Measurements from ENCODE around the gene RPL15. TPM values are rescaled to one million over a fixed set of nuclear protein-coding genes. Genes with fewer than 3 reads are reported as not detected.
"Not testable (repeated sequence)": the region's sequence is repeated elsewhere in the genome, so short reads cannot be mapped to it uniquely, and the experiment has no call there.

The RPL15 gene
- total RNA-seq, 1 donor from 2014 or later, result 3,479 TPM

DNA sequence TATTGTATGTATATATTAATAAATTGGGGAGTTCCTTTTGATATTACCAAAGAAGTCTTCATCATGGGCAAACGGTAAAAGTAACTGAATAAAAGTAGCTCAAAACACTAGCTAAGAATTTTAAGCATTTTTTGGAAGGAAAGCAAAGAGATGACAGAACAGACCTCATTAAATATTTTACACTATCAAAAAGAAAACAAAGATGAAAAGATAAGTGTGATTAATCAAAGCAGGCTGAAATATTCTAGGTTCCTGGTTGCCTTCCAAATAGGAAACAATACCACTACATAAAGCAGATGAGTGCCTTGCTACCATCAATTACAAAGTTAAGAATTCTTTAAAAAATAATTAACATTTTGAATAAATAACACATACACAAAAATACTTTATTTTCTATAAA, 3.8 kb upstream of the RPL15 start:
- no peaks in the 10 kb centered on the region for H3K27me3 ChIP-seq (ENCODE audit: control insufficient read depth, insufficient read depth, low read length)
- TF ChIP-seq, protein P1, sequence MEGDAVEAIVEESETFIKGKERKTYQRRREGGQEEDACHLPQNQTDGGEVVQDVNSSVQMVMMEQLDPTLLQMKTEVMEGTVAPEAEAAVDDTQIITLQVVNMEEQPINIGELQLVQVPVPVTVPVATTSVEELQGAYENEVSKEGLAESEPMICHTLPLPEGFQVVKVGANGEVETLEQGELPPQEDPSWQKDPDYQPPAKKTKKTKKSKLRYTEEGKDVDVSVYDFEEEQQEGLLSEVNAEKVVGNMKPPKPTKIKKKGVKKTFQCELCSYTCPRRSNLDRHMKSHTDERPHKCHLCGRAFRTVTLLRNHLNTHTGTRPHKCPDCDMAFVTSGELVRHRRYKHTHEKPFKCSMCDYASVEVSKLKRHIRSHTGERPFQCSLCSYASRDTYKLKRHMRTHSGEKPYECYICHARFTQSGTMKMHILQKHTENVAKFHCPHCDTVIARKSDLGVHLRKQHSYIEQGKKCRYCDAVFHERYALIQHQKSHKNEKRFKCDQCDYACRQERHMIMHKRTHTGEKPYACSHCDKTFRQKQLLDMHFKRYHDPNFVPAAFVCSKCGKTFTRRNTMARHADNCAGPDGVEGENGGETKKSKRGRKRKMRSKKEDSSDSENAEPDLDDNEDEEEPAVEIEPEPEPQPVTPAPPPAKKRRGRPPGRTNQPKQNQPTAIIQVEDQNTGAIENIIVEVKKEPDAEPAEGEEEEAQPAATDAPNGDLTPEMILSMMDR (IDR thresholded peaks at IDR 0.05; ENCODE audit: insufficient read depth, low read length, poor library complexity, severe bottlenecking), result no peak
- DNase-seq (ENCODE audit: low read depth), result no peak
- H3K4me3 ChIP-seq (ENCODE audit: low read depth, low read length), result no peak overlapping the region
- H3K36me3 ChIP-seq (ENCODE audit: control insufficient read depth, insufficient read depth, low read length), result no peaks in the 10 kb centered on the region

DNA sequence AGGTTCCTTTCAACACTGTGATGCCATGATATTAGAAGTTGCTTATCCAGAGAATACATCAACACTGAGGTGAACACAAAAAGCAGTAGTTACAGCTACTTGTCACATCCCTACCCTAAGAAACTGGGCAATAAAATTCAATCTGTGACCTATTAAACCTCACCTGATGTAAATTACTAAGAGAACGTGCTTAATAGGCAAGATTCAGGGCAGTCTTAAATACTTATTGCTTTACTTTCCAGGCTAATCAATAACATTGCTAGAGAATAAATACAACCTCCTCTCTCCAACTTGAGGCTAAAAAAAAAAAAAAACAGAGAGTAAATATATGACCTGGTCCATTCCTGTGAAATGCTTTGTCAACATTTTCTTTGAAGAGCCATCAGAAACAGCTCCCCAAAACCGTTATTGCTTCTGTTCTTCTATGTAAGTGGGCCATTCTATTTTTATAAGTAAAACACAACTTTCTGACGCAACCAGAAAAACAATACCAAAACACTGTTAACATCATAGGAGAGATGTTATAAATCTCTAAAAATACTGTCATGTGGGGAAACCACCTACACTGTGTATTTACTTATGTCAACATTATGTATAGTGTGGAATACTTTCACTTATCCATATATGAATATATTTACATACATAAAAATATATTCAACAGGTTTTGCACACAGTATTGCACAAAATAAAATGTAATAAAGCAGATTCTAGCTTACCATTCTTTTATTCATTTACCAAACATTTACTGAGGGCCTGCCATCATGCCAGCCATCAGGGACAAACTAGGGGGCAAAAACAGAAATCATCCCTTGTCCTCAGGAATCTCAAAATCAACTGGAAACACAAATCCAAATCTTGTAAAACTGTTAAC, 2.8 kb upstream of the RPL15 start:
- no peak for DNase-seq (ENCODE audit: low read depth)
- Histone ChIP-seq H3K4me3 (ENCODE audit: low read depth, low read length) (no peak overlapping the region), H3K27me3 (ENCODE audit: control insufficient read depth, insufficient read depth, low read length) (no peaks in the 10 kb centered on the region), H3K36me3 (ENCODE audit: control insufficient read depth, insufficient read depth, low read length) (no peaks in the 10 kb centered on the region)
- TF ChIP-seq, protein P1 (IDR thresholded peaks at IDR 0.05; ENCODE audit: insufficient read depth, low read length, poor library complexity, severe bottlenecking), result no peak

DNA sequence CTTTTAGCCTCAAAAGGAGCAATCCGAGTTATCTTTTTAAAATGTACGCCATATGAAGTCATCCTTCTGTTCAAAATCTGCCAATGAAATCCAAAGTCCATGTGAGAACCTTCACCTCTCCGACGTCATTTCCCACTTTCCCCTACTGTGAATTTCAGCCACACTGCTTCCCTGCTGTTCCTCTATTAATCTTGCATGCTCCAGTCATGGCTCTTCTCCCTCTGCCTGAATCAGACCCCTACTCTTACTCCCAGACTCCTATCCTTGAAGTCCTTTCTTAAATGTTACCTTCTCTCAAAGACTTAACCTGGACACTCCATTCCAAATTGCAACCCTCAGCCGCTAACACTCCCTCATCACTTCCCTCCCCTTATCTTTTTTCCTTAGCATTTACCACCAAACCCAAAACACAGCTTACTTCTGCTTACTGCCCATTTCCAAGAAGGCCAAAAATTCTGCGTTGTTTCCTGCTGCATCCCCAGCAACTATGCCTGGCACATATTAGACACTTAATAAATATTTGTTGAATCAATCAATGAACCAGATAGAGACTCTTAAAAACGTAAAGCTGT, 1.3 kb upstream of the RPL15 start:
- DNase-seq (ENCODE audit: low read depth), result no peak
- peak overlapping the region; percentile 77 for H3K4me3 ChIP-seq (ENCODE audit: low read depth, low read length)
- no peaks in the 10 kb centered on the region for H3K27me3 ChIP-seq (ENCODE audit: control insufficient read depth, insufficient read depth, low read length)
- TF ChIP-seq, protein P1 (IDR thresholded peaks at IDR 0.05; ENCODE audit: insufficient read depth, low read length, poor library complexity, severe bottlenecking), result no peak
- no peaks in the 10 kb centered on the region for H3K36me3 ChIP-seq (ENCODE audit: control insufficient read depth, insufficient read depth, low read length)

DNA sequence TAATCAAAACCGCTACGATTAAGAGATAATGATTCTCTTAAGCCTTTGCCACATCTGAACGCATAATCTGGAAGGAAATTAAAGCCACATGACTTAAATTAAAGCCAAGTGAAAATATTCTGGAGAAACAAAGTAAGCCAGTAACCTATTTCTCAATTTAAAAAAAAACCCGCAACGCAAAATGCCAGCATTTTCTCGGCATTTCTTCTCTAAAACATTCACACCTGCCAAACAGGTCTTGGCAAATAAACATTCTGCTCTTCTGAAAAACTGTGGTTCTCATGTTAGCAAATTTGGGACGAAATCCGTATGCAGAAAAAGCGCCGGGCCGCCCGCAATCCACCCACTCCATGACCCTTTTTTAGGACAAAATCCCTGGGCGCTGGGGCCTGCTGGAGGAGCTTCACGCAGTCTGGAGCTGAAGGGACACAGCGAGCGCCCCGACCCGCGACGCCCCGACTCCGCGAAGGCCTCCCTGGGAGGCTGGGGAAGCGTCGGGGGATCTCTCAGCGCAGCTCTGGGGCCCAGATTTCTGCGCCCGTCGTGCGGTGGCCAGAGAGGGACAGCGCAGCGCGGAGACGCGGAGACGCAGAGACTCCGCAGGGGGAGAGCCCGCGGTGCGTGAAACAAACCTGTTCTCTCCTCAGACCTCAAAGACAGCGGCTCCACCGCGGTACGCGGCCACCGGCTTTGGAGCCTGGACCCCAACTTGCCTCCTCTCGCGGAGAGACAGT, 613 bp upstream of the RPL15 start:
- H3K27me3 ChIP-seq (ENCODE audit: control insufficient read depth, insufficient read depth, low read length), result no peaks in the 10 kb centered on the region
- no peaks in the 10 kb centered on the region for H3K36me3 ChIP-seq (ENCODE audit: control insufficient read depth, insufficient read depth, low read length)
- no peak for DNase-seq (ENCODE audit: low read depth)
- peak overlapping the region; percentile 77 for H3K4me3 ChIP-seq (ENCODE audit: low read depth, low read length)
- TF ChIP-seq, protein P1 (IDR thresholded peaks at IDR 0.05; ENCODE audit: insufficient read depth, low read length, poor library complexity, severe bottlenecking), result no peak

DNA sequence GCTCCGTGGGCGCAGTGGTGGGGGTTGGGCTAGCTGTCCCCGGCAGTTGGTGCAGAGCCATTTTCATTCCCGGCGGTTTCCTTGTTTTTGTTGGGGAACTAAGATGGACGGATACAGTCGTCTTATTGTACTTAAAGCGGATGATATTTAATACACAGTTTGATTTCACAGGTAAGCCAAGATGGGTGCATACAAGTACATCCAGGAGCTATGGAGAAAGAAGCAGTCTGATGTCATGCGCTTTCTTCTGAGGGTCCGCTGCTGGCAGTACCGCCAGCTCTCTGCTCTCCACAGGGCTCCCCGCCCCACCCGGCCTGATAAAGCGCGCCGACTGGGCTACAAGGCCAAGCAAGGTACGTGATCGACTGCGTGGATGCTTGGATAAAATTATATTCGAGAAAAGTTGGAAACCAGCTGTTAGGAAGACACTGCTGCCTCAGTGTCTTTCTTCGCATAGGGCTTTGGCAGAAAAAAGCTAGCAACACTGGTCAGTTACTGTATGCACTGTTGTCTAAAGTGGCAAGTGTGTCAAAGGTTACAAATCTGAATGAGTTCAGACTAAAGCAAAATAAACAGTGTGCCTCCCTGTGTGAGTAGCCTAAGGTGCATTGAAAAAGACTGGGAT, 859 bp downstream of the RPL15 start:
- not testable (repeated sequence) for DNase-seq (ENCODE audit: low read depth); H3K27me3 ChIP-seq (ENCODE audit: control insufficient read depth, insufficient read depth, low read length); H3K36me3 ChIP-seq (ENCODE audit: control insufficient read depth, insufficient read depth, low read length)
- H3K4me3 ChIP-seq (ENCODE audit: low read depth, low read length), result peak overlapping the region; percentile 77

DNA sequence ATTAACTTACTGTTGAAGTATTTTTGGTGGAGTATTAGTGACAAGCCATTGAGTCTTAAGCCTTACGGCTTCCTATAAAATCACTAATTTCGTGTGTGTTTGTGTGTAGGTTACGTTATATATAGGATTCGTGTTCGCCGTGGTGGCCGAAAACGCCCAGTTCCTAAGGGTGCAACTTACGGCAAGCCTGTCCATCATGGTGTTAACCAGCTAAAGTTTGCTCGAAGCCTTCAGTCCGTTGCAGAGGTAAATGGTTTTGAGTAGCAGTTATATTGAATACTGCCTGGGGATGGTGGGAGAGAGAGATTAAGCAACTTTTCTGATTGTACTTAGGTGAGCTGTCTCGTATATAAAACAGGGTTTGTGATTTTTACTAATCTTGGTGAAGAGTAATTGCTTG, 1.4 kb downstream of the RPL15 start:
- not testable (repeated sequence) for DNase-seq (ENCODE audit: low read depth)

More for the DNA sequence above, 1.4 kb downstream of the RPL15 start:
- not testable (repeated sequence) for H3K36me3 ChIP-seq (ENCODE audit: control insufficient read depth, insufficient read depth, low read length); H3K27me3 ChIP-seq (ENCODE audit: control insufficient read depth, insufficient read depth, low read length)
- peak overlapping the region; percentile 77 for H3K4me3 ChIP-seq (ENCODE audit: low read depth, low read length)

Data from kidney epithelial cell (primary cell).